Loucy (cell line): Measurements from ENCODE around the gene MYCBPAP.
A peak's percentile ranks its signal among the peaks of the same experiment; 100 is the strongest.

ENCODE experiments used
- H2AFZ ChIP-seq: fragments of 200-600 bp; sonication (generic); 2 replicates; pipeline ENCODE4 v1.6.0; 2016; ENCODE audit warnings: antibody characterized with exemption, mild to moderate bottlenecking, low read length, moderate library complexity
- H3F3A ChIP-seq: fragments of 200-600 bp; 2 replicates; pipeline ENCODE4 v1.6.0; 2016; ENCODE audit warnings: antibody characterized with exemption, low read depth, mild to moderate bottlenecking
- H3K27me3 ChIP-seq: fragments of 200-600 bp; sonication (generic); 2 replicates; pipeline ENCODE4 v1.6.1; 2014; ENCODE audit warnings: low read length, mild to moderate bottlenecking; ENCODE audit not compliant: insufficient read depth, poor library complexity, severe bottlenecking
- H3K36me3 ChIP-seq: fragments of 200-600 bp; sonication (generic); 2 replicates; pipeline ENCODE4 v1.6.1; 2016; ENCODE audit warnings: low read length; ENCODE audit not compliant: insufficient read depth
- H3K4me1 ChIP-seq: fragments of 200-600 bp; sonication (generic); 2 replicates; pipeline ENCODE4 v1.5.1; 2014; ENCODE audit warnings: low read length, mild to moderate bottlenecking; ENCODE audit not compliant: insufficient read depth, poor library complexity, severe bottlenecking
- H3K4me2 ChIP-seq: fragments of 200-600 bp; sonication (generic); 2 replicates; pipeline ENCODE4 v1.6.0; 2014; ENCODE audit warnings: antibody characterized with exemption, low read length, low read depth, mild to moderate bottlenecking; ENCODE audit not compliant: poor library complexity, severe bottlenecking
- H3K4me3 ChIP-seq: fragments of 200-600 bp; sonication (generic); 2 replicates; pipeline ENCODE4 v1.5.1; 2014; ENCODE audit warnings: low read length, mild to moderate bottlenecking, mixed read lengths; ENCODE audit not compliant: poor library complexity, severe bottlenecking
- H3K79me2 ChIP-seq: fragments of 200-600 bp; sonication (generic); 2 replicates; pipeline ENCODE4 v1.6.1; 2014; ENCODE audit warnings: low read length; ENCODE audit not compliant: insufficient read depth
- H3K9ac ChIP-seq: fragments of 200-600 bp; sonication (generic); 2 replicates; pipeline ENCODE4 v1.6.0; 2014; ENCODE audit warnings: mild to moderate bottlenecking, low read depth, low read length, moderate library complexity; ENCODE audit not compliant: poor library complexity, severe bottlenecking
- H3K9me2 ChIP-seq: fragments of 200-600 bp; sonication (generic); replicated peaks from 2 replicates; pipeline ENCODE4 v1.6.1; 2016; ENCODE audit warnings: low read depth, low read length, mixed read lengths
- H3K9me3 ChIP-seq: fragments of 200-600 bp; sonication (generic); 2 replicates; pipeline ENCODE4 v1.6.1; 2014; ENCODE audit warnings: mild to moderate bottlenecking, antibody characterized with exemption, low read length, low read depth; ENCODE audit not compliant: insufficient read depth
- H4K20me1 ChIP-seq: fragments of 200-600 bp; sonication (generic); 2 replicates; pipeline ENCODE4 v1.6.0; 2014; ENCODE audit warnings: antibody characterized with exemption, low read length, mild to moderate bottlenecking; ENCODE audit not compliant: insufficient read depth, poor library complexity, severe bottlenecking
- CTCF ChIP-seq: fragments of 200-600 bp; sonication (generic); conservative IDR thresholded peaks from 2 replicates; pipeline ENCODE4 v1.5.1; 2014; ENCODE audit warnings: mild to moderate bottlenecking, antibody characterized with exemption, low read length
- EZH2phosphoT487 ChIP-seq: fragments of 200-600 bp; IDR thresholded peaks from 2 replicates; pipeline ENCODE4 v1.6.1; 2018; ENCODE audit warnings: antibody characterized with exemption, mild to moderate bottlenecking, moderate library complexity, borderline replicate concordance

The MYCBPAP gene

DNA sequence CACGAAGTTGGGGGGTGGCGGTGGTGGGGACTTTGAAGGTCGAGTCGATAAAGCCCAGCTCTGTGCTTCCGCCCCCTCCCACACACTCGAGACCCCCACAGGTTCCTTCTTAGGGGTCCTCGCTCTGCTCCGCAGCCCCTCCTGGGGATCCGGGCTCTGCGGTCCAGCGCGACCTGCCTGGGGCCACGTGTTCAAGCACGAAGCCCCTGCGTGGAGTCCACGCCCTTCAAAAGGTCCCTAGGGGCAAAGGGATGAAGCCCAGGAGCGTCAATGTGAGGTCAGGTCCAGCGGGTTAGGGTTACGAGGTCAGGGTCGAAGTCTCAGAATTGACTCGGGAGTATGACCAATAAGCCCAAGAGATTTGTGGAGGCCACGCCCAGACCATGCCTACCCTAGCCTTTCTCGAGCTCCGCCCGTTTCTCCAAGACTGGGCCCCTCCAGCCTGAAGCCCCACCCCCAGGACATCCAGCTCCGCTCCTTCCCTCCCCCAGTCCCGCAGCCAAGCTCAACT lies 51.5 kb downstream of the MYCBPAP start:
- H3K9me2 ChIP-seq: no peaks in the 10 kb centered on the region
- H3K4me3 ChIP-seq: no peak overlapping the region
- peaks cover 10% of the 10 kb centered on the region for H3K4me1 ChIP-seq
- no peaks in the 10 kb centered on the region for H3K36me3 ChIP-seq
- H3K27me3 ChIP-seq: peaks cover 21% of the 10 kb centered on the region
- H3K4me2 ChIP-seq: peak overlapping the region; percentile 87
- H2AFZ ChIP-seq: no peak overlapping the region
- no peaks in the 10 kb centered on the region for H3K79me2 ChIP-seq
- H4K20me1 ChIP-seq: no peaks in the 10 kb centered on the region
- no peak overlapping the region for H3K9ac ChIP-seq
- no peaks in the 10 kb centered on the region for H3F3A ChIP-seq
- TF ChIP-seq EZH2phosphoT487 (no peak), CTCF (no peak)
- no peaks in the 10 kb centered on the region for H3K9me3 ChIP-seq

DNA sequence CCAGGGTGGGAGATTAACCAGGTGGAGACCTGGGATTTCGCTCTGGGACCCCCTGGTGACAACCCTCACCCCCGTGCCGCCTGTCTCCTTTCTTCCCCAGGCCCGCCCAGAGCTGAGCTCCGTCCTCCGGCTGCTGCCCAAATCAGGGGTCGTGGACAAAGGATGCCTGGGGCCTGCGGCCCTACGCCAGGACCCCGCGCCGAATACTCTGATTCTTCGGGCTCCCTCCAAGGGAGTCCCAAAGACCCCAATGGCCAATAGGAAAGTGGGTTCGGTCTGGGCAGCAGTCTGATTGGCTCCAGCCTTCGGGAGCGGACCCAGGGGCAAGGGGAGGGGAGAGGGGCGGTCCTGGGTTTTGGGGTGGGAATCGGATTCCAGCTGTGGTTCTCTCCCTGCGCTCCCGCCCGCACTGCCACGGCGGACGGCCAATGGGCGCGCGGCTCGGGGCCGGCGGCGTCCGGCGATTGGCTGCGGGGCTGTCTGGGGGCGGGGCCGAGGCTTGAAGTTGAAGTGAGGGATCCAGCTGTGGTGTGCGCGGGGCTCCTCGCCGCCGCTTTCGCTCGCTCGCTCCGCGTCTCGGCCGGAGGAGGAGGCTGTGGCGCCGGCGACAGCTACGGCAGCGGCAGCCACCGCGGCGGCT lies 52.1 kb downstream of the MYCBPAP start, which contains the start of gene CACNA1G:
Gene CACNA1G, plus strand, starts transcription at position 531 of the 640 bp plus-strand sequence. CDS start 745 bp downstream, outside the sequence.
- Histone ChIP-seq H3K9me2 (no peaks in the 10 kb centered on the region), H3K9ac (peak within 1 kb of the TSS; percentile 35), H3F3A (no peaks in the 10 kb centered on the region), H3K79me2 (no peaks in the 10 kb centered on the region), H3K36me3 (no peaks in the 10 kb centered on the region), H3K4me2 (peak within 1 kb of the TSS; percentile 87), H4K20me1 (no peaks in the 10 kb centered on the region), H3K4me1 (peaks cover 10% of the 10 kb centered on the region), H2AFZ (peak within 1 kb of the TSS; percentile 63; the same call in 1 of the 2 replicates), H3K9me3 (no peaks in the 10 kb centered on the region), H3K27me3 (peaks cover 21% of the 10 kb centered on the region), H3K4me3 (peak within 1 kb of the TSS; percentile 66)
- TF ChIP-seq CTCF (no peak), EZH2phosphoT487 (no peak)

- H3K9ac ChIP-seq: peak overlapping the region; percentile 35
- no peaks in the 10 kb centered on the region for H3K9me2 ChIP-seq
- H3F3A ChIP-seq: no peaks in the 10 kb centered on the region
- peak overlapping the region; percentile 87 for H3K4me2 ChIP-seq
- H3K9me3 ChIP-seq: no peaks in the 10 kb centered on the region
- no peaks in the 10 kb centered on the region for H3K79me2 ChIP-seq
- H3K27me3 ChIP-seq: peaks cover 21% of the 10 kb centered on the region
- no peaks in the 10 kb centered on the region for H3K36me3 ChIP-seq
- H3K4me1 ChIP-seq: peaks cover 10% of the 10 kb centered on the region
- peak overlapping the region; percentile 66 for H3K4me3 ChIP-seq
- no peaks in the 10 kb centered on the region for H4K20me1 ChIP-seq
- peak overlapping the region; percentile 63; the same call in 1 of the 2 replicates for H2AFZ ChIP-seq
- TF ChIP-seq EZH2phosphoT487 (no peak), CTCF (no peak)
These were observed 52.9 kb downstream of the MYCBPAP start for GRCh38 chr17:50560931-50561745.
